ENCODE data around the gene MAP1LC3A. TPM values are rescaled to one million over a fixed set of nuclear protein-coding genes. Genes with fewer than 3 reads are reported as not detected.

Gene MAP1LC3A
- total RNA-seq, 1 experiment from 2014 or later: 25.9 TPM

DNA sequence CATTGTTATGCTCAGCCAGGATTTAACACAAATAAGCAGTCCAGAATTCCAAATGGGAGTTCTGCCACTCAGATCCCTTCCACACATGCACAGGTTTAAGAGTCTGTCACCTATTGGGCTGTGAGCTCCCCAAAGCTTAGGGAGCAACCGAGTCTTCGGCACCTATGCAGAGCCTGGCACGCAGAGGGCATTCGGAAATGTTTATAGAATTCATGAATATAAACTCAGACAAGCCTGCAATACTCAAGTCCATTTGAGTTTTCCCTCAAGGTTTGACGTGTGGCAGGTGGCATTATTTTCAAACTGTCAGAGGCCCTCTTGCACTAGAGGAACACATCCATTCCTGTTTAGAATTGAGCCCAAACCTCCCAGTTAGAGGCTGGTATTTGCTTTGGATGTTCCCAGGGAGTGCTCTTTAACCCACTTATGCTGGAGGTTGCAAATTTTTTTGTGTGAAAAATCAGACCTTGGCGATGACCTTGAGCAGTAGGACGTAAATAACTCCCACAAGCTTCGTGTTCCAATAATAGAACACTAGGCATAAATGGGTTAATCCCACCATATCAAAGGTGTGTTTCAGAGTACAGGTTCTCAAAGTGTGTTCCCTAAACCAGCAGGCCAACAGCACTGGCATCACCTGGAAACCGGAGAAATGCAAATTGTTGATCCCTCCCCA is 28.1 kb downstream of the MAP1LC3A start:
- no CpG with 5 or more reads among the region's 9 CpGs for WGBS (ENCODE audit: extremely low coverage, insufficient read length, low lambda C conversion rate)
- DNase-seq: no peak
- Histone ChIP-seq H3K23ac (ENCODE audit: insufficient read length, low read depth, low read length) (no peak overlapping the region), H3K4ac (ENCODE audit: low read depth, low read length) (no peak overlapping the region), H3K79me1 (ENCODE audit: insufficient read depth, low read depth, low read length, poor library complexity, severe bottlenecking) (no peaks in the 10 kb centered on the region), H3K4me1 (ENCODE audit: insufficient read depth, low read length) (no peaks in the 10 kb centered on the region), H3K9ac (ENCODE audit: extremely low read depth, insufficient read length, low read length) (no peak overlapping the region), H4K8ac (replicated peaks; ENCODE audit: insufficient read length, low read depth, low read length) (no peak overlapping the region), H3K27ac (ENCODE audit: insufficient read length, low read depth, low read length) (no peak overlapping the region), H4K20me1 (ENCODE audit: control insufficient read depth, insufficient read depth, insufficient read length) (no peaks in the 10 kb centered on the region), H2BK5ac (ENCODE audit: insufficient read length, low read length) (no peak overlapping the region), H3K18ac (ENCODE audit: insufficient read length, low read depth, low read length) (no peak overlapping the region), H3K56ac (ENCODE audit: insufficient read length, low read depth, low read length) (no peak overlapping the region), H2AFZ (ENCODE audit: low read length) (no peak overlapping the region), H3K14ac (ENCODE audit: insufficient read depth, low read length) (no peak overlapping the region), H3K4me2 (ENCODE audit: insufficient read depth, insufficient read length, low read length) (no peak overlapping the region), H2AK5ac (ENCODE audit: insufficient read length, low read length) (no peak overlapping the region), H3T11ph (ENCODE audit: low read length) (no peak overlapping the region), H2BK20ac (ENCODE audit: low read depth, low read length, poor library complexity, severe bottlenecking) (no peak overlapping the region), H2BK15ac (ENCODE audit: low read depth, low read length) (no peak overlapping the region), H3K79me2 (ENCODE audit: insufficient read depth, low read length) (no peaks in the 10 kb centered on the region), H3K9me3 (ENCODE audit: control insufficient read depth, low read depth, low read length) (no peaks in the 10 kb centered on the region), H3K27me3 (ENCODE audit: insufficient read depth, low read length) (no peaks in the 10 kb centered on the region), H4K5ac (ENCODE audit: insufficient read length, low read depth, low read length) (no peak overlapping the region), H2BK12ac (ENCODE audit: insufficient read length, low read depth, low read length) (no peak overlapping the region), H2BK120ac (ENCODE audit: low read depth, low read length, poor library complexity, severe bottlenecking) (no peak overlapping the region), H4K91ac (ENCODE audit: insufficient read length, low read depth, low read length) (no peak overlapping the region), H3K23me2 (ENCODE audit: insufficient read length, low read depth, low read length, poor library complexity, severe bottlenecking) (no peaks in the 10 kb centered on the region)
- H3K27me3 Mint-ChIP-seq (ENCODE audit: low read depth): no peaks in the 10 kb centered on the region
- H3K4me1 Mint-ChIP-seq: no peaks in the 10 kb centered on the region
- H3K4me3 Mint-ChIP-seq: no peak overlapping the region
- H3K9me3 Mint-ChIP-seq: no peaks in the 10 kb centered on the region
- peak overlapping the region in 2 of 3 experiments; percentile 51 to 59; a peak in 1 of 7 replicates for H3K27ac Mint-ChIP-seq
- H3K36me3 Mint-ChIP-seq (ENCODE audit: insufficient read depth in 1 of 3, low read depth in 3 of 3): peaks cover 0 to 6% (median 0%) of the 10 kb centered on the region in 3 experiments; a peak in 2 of 7 replicates
- TF ChIP-seq, protein P1, sequence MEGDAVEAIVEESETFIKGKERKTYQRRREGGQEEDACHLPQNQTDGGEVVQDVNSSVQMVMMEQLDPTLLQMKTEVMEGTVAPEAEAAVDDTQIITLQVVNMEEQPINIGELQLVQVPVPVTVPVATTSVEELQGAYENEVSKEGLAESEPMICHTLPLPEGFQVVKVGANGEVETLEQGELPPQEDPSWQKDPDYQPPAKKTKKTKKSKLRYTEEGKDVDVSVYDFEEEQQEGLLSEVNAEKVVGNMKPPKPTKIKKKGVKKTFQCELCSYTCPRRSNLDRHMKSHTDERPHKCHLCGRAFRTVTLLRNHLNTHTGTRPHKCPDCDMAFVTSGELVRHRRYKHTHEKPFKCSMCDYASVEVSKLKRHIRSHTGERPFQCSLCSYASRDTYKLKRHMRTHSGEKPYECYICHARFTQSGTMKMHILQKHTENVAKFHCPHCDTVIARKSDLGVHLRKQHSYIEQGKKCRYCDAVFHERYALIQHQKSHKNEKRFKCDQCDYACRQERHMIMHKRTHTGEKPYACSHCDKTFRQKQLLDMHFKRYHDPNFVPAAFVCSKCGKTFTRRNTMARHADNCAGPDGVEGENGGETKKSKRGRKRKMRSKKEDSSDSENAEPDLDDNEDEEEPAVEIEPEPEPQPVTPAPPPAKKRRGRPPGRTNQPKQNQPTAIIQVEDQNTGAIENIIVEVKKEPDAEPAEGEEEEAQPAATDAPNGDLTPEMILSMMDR (conservative IDR thresholded peaks at IDR 0.05): no peak
